ENCODE results near the gene C11orf65. TPM values are rescaled to one million over a fixed set of nuclear protein-coding genes. Genes with fewer than 3 reads are reported as not detected.
"Not testable (repeated sequence)": the region's sequence is repeated elsewhere in the genome, so short reads cannot be mapped to it uniquely, and the experiment has no call there.

C11orf65 gene
- total RNA-seq, 1 experiment from 2014 or later, result 1.3 TPM

GRCh38 chr11:108453207-108453835, 14.0 kb downstream of the C11orf65 start (continued):
- no peak for TF ChIP-seq ZBTB33 (IDR thresholded peaks at IDR 0.05; ENCODE audit: extremely low read depth, insufficient replicate concordance, low read length)

- H4K20me1 ChIP-seq (ENCODE audit: insufficient read depth); RAD21 ChIA-PET (ENCODE audit: low non-redundant PET in 1 of 2, low total read pairs in 2 of 2, uncharacterized antibody in 2 of 2, unreplicated experiment in 2 of 2); H3K9ac ChIP-seq (ENCODE audit: low read length); H3K79me2 ChIP-seq (ENCODE audit: insufficient read depth, low read length); H2AFZ ChIP-seq (ENCODE audit: low read depth, low read length, poor library complexity, severe bottlenecking); CTCF ChIA-PET; H3K9me3 ChIP-seq (ENCODE audit: control insufficient read depth in 1 of 2, insufficient read depth in 1 of 2, low read depth in 1 of 2, low read length in 2 of 2); ATAC-seq; H3K4me3 ChIP-seq (replicated peaks in 1 of 2; ENCODE audit: low read depth in 1 of 2, low read length in 2 of 2); H3K27me3 ChIP-seq (ENCODE audit: insufficient read depth, low read length); POLR2A ChIA-PET; DNase-seq (ENCODE audit: low read depth, low spot score); H3K4me1 ChIP-seq (ENCODE audit: control insufficient read depth in 1 of 2, insufficient read depth in 2 of 2, low read length in 2 of 2); H3K36me3 ChIP-seq (ENCODE audit: control insufficient read depth in 1 of 2, insufficient read depth in 2 of 2, low read length in 2 of 2); BruUV-seq (replicated peaks); H3K9me2 ChIP-seq (ENCODE audit: insufficient read depth); H3K27ac ChIP-seq (ENCODE audit: low read depth, low read length); intact Hi-C loops (cut with micrococcal nuclease); H3K4me2 ChIP-seq (ENCODE audit: low read length): not testable (repeated sequence)
Observed at GRCh38 chr11:108441445-108441844, 25.9 kb downstream of the C11orf65 start.

DNA sequence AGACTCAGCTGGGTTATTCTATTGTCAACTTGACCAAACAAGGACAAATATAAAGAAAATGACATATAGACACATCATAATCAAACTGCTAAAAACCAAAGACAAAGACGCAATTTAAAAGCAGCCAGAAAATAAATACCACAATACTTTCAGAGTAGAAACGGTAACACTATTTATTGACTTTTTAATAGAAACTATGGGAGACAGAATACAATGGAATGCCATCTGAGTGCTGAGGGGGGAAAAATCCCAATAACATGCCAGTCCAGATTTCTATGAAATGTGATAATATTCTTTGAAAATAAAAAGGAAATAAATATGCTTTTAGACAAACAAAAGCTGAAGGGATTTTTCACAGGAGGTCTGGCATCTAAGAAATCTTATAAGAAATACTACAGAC, 30.7 kb downstream of the C11orf65 start:
- H3K4me3 ChIP-seq (replicated peaks in 1 of 2; ENCODE audit: low read depth in 1 of 2, low read length in 2 of 2), result no peak overlapping the region
- POLR2A ChIA-PET, result no interaction called here
- intact Hi-C loops (cut with micrococcal nuclease), result no loop called here
- no peak overlapping the region for H2AFZ ChIP-seq (ENCODE audit: low read depth, low read length, poor library complexity, severe bottlenecking)
- H4K20me1 ChIP-seq (ENCODE audit: insufficient read depth), result no peaks in the 10 kb centered on the region
- H3K4me2 ChIP-seq (ENCODE audit: low read length), result no peak overlapping the region
- H3K79me2 ChIP-seq (ENCODE audit: insufficient read depth, low read length), result no peaks in the 10 kb centered on the region
- DNase-seq (ENCODE audit: low read depth, low spot score) (no peak), ATAC-seq (no peak)
- H3K27ac ChIP-seq (ENCODE audit: low read depth, low read length), result no peak overlapping the region
- H3K4me1 ChIP-seq (ENCODE audit: control insufficient read depth in 1 of 2, insufficient read depth in 2 of 2, low read length in 2 of 2), result no peaks in the 10 kb centered on the region
- no peaks in the 10 kb centered on the region for H3K9me3 ChIP-seq (ENCODE audit: control insufficient read depth in 1 of 2, insufficient read depth in 1 of 2, low read depth in 1 of 2, low read length in 2 of 2)
- CTCF ChIA-PET, result no interaction called here
- H3K9me2 ChIP-seq (ENCODE audit: insufficient read depth), result no peaks in the 10 kb centered on the region
- no TSS peak for BruUV-seq (replicated peaks)
- no peaks in the 10 kb centered on the region for H3K36me3 ChIP-seq (ENCODE audit: control insufficient read depth in 1 of 2, insufficient read depth in 2 of 2, low read length in 2 of 2)
- H3K9ac ChIP-seq (ENCODE audit: low read length), result no peak overlapping the region
- RAD21 ChIA-PET (ENCODE audit: low non-redundant PET in 1 of 2, low total read pairs in 2 of 2, uncharacterized antibody in 2 of 2, unreplicated experiment in 2 of 2), result no interaction called here
- H3K27me3 ChIP-seq (ENCODE audit: insufficient read depth, low read length), result no peaks in the 10 kb centered on the region
- TF ChIP-seq YY1 (IDR thresholded peaks at IDR 0.05; ENCODE audit: extremely low read depth, insufficient replicate concordance, low read depth, low read length) (no peak), FOSL1 (IDR thresholded peaks at IDR 0.05; ENCODE audit: low read depth) (no peak), JUND (IDR thresholded peaks at IDR 0.05) (no peak), SRF (IDR thresholded peaks at IDR 0.05; ENCODE audit: low read depth) (no peak), MAX (IDR thresholded peaks at IDR 0.05) (no peak), POLR2AphosphoS5 (IDR thresholded peaks at IDR 0.05; ENCODE audit: low read depth, low read length) (no peak), TCF7L2 (IDR thresholded peaks at IDR 0.05; ENCODE audit: borderline replicate concordance, extremely low read depth, insufficient read depth, insufficient read length) (no peak), REST (IDR thresholded peaks at IDR 0.05; ENCODE audit: low read depth) (no peak), ZNF274 (IDR thresholded peaks at IDR 0.05; ENCODE audit: low read depth, low read length) (no peak)

All from HCT116 (cell line).